HG02938 (cell line): ENCODE measurements around the gene TMEM54.

Experiments
- ATAC-seq: cut with Tn5 transposase; IDR thresholded peaks from one replicate; pipeline ENCODE4 v1.9.1; 2021; ENCODE audit warnings: mild to moderate bottlenecking, moderate library complexity; ENCODE audit not compliant: unreplicated experiment

The TMEM54 gene

DNA sequence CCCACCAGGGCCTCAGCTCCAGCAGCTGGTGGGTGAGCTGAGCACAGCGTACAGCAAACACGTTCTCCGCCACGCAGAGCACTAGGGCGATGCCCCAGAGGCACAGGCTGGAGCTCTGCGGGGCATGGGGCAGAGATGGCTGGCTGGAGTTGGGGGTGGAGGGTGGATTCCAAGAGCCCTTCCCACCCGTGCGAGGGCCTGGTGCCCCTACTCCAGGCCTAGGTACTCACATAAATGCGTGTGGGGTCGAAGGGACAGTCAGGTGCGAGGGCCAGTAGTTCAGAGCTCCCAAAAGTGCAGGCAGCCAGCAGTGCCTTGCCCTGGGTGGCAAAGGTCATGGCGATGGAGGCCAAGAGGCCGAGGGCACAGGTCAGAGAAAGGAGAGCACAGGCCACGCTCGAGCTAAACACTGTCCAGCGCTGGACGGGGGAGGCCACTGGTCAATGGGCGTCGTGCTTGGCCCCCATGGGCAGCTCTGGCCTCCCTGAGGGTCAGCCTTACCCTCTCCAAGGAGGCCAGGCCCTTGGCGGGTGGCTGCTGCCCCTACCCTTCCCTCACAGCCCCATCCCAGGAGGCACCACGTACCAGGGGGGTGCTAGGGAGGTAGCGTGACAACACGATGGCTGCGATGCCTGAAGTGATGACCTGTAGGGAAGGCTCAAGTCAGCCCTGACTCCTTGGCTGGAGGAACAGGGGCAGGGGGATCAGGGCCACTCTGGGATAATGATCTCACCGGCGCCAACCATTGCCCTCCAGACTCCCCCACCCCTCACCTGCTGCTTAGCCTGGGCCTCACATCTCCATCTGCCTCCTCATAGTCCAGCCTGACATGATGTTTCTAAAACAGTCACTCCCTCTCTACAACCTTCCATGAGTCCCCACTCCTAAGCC lies 5.6 kb downstream of the TMEM54 start:
- ATAC-seq = no peak

DNA sequence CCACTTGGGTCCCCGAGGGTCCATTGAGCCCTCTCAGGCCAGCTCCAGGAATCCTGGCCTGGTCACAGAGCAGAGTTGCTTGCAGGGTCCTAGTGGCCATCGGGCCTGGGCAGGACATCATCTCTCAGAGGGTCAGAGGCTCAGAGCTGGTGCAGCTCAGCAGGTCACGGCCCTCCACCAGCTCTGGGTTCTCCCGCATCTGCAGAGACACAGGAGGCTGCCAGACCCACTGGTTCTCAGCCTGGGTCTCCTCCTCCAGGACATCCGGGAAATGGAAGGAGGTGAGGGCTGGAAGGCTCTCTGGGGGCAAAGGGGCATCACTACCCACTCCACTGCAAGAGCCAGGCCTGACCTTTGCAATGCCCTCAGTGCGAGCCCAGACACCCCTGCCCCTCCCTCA lies 6.5 kb downstream of the TMEM54 start:
- no peak for ATAC-seq

DNA sequence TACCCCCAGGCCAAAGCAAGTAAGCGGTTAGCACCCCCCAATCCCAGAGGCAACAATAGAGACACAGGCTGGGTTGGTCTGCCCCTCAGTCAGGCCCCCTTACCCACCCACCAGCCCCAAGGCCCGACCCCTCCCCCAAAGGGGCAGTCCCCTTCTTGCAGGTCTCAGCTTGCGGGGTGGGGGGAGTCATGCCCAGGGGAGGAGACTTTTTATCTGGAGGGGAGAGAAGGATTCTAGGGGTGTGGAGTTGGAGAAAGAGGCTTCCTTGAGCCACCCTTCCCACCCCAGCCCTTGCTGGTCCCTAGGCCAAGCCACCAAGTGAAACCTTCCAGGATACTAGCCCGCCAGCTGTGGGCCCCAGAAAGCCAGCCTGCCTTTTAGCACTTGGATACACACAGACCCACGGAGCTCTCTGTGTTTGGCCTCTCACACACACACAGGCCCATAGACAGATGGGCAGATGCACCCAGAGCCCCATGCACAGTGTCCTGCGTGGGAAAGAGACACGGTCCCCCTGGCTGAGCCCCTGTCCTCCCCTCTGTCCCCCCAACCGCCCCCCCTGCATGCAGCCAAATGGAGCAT lies 7.1 kb downstream of the TMEM54 start:
- ATAC-seq = no peak

- no peak for ATAC-seq
Observed at GRCh38 chr1:32893198-32894018, 7.8 kb downstream of the TMEM54 start.

DNA sequence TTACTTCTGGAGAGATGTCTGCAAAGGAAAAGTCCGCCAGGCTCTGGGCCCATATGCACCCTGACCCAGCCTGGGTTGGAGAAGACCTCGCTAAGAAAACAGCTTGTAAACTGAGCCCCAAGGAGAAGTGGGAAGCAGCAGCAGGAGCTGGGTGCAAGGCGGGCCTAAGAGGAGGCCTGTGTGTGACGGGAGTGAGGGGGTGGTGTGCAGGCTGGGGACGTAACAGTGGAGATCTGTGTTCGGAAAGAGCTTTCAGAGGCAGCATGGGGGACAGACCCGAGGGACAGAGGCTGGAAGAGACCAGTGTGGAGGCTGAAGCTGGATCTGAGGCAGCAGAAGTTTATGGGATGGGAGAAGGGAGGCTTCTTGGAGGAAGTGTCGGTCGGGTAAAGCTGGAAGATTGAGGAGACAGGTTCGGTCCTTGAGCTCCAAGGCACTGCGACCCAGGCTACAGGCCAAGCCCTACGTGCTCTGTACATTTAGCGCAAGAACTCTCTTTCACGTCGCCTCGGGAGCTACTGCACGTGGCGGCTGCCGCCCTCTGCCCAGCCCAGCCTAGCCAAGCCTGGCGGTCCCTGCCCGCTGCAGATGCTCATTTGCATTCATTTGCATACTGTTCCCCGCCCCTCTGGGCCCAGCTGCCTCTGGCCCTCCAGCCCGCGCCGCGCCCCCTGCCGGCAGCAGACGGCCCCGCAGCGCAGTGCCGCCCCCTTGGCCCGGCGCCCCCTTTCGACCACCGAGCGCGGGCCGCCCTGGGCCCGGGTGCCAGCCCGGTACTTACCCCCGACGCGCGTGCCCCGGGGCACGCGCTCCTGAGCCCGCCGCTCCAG lies 8.6 kb downstream of the TMEM54 start:
- ATAC-seq = no peak

DNA sequence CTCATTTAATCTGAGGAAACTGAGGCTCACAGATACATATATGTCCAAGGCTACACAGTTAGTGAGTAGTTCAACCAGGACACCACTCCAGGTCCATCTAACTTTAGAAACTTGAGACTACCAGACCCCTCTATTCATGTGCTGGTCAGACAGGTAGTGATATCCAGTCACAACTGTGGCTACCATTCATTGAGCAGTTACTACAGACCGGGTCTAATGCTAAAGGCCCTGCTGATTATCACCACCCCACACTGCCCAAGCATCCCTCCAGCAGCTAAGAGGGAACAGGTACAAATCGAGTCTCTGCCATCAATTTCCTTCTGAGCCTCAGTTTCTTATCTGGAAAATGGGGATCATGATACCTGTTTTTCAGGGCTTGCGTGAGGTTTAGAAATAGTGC lies 9.6 kb downstream of the TMEM54 start:
- no peak for ATAC-seq

GRCh38 chr1:32891241-32891570 lies 10.0 kb downstream of the TMEM54 start:
- no peak for ATAC-seq

DNA sequence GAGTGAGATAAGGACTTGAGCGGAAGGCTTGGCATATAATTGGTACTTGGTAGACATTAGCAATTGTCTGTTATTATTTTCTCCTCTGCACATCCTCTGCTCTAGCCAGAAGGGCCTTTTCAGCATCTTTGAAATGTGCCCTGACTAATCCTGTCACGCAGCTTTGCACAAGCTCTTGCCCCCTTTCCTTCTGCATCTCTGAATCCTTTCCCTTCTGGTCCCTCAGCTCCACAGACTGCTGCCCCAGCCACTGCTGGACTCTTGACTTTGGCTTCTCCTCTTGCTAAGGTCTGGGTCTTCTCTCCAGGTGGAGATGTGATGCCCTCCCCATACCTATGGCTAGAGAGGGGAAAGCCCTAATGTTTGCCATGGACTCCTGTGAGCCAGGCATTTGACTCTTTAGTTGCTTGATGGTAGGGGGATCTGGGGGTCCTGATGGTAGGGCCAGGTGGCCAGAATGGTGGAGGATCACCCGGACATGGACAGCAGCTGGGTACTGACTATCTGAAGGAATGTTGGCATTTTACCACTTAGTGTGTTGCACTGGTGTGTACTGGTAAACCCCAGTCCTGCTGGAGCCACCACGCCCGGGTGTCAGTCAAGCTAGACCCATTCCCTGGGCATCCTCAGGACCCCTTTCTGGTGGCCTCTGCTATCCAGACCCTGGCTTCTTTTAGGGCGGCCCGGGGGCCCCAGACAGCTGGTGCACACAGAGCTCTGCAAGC lies 10.5 kb downstream of the TMEM54 start:
- ATAC-seq = no peak

GRCh38 chr1:32889731-32890278 lies 11.4 kb downstream of the TMEM54 start:
- ATAC-seq = no peak

GRCh38 chr1:32888677-32889420 lies 12.3 kb downstream of the TMEM54 start:
- ATAC-seq = no peak

- ATAC-seq = no peak
Observed at GRCh38 chr1:32888134-32888533, 13.1 kb downstream of the TMEM54 start.

GRCh38 chr1:32887623-32888022 lies 13.6 kb downstream of the TMEM54 start:
- no peak for ATAC-seq

DNA sequence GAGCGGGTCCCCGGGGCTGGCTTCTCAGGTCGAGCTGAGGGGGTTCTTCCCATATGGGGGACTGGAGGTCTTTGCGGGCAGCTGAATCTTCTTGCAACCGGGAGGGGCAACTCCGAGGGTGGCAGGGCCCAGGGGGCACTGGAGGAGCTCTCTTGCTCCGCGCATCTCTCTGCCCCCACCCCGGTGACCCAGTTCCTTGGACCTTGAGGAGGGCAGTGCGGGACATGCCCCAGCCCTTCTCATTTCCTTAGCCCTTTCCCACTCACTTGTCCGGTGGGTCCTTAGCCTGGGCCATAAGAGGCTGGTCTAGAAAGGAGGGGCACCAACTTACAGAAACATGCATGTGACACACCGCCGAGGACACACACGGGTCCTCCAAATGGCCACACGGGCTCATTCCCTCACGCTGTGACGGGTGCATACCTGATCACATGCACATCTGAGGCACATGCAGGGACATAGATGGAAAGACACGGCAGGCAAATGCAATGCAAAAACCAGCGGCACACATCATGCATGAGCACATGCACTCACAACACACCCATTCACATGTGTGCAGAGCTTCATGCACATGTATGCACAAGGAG lies 14.3 kb downstream of the TMEM54 start:
- ATAC-seq = no peak

DNA sequence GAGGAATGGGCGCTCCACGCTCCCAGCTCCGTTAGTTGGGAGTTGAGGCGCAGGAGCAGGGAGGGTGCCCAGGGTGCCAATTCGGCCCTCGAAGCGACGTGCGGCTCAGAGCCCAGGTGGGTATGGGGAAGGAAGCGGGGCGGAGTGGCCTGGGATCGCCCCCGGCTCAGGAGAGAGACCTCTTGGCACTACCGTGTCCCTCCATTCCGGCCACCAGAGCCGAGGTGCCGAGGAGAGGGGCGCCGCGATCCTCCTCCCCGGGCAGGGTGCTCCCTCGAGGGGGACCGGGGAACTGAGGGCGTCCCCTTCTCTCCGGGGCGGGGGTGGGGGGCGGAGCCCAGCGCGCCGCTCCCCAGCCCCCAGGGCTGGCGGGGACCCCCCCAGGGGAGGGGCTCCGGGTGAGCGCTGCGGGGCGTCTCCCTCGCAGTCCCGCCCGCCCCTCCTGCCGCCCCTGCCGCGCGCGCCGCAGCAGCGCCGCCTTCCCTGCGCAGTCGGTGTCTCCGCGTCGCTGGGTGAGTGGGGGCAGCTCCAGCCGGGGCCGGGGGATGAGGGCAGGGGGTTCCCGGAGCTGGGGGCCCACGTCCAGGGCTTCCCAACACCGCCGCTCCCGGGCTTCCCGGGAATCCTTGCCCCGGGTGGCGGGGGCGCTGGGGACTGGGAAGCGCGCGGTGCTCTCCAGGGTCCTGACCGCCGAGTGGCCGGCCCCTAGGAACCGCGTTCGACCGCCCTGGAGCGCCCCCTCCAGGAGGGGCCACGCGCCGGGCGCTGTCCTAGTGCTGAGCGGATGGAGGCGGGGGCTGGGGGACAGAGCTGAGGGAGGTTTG lies 15.0 kb downstream of the TMEM54 start, which contains the start of gene HPCA:
HPCA (plus strand) TSS at position 488 of the 824 bp plus-strand sequence. CDS start 2,408 bp downstream, outside the sequence.
- ATAC-seq = no peak

- ATAC-seq = no peak
Observed at GRCh38 chr1:32885676-32886003, 15.5 kb downstream of the TMEM54 start.

DNA sequence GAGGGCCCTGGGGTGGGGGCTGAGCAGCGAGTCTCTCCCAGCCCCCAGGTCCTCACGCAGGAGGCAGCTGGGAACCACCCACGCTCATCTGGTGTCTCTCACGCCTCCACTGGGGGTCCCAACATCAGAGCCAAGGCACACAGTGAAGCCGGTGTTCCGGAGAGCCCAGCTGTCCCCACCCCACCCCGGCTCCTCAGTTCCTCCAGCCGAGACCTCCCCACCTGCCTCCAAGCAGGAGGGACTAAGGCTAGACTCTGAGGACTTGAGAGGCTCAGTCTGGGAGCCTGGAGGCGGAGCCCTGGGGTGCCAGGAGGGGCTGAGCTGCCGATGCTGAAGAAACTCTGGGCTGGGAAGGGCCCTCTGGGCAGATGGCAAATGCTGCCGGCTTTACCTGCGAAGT lies 16.5 kb downstream of the TMEM54 start:
- ATAC-seq = no peak

DNA sequence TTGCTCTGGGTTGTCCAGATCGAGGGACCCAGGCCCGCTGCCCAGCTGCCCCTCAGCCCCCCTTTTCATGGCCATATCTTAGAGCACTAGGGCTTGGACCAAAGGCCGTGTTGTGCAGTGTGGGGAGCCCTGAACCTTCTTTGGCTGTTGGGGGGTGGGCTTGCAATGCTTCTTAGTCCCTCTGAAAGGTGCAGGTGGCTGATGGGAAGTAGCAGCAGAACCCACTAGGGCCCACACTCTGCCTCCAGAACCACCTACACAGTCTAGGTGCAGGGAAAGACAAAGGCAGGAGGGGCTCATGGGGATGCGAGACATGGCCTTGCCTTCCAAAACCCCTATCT lies 17.2 kb downstream of the TMEM54 start:
- no peak for ATAC-seq

DNA sequence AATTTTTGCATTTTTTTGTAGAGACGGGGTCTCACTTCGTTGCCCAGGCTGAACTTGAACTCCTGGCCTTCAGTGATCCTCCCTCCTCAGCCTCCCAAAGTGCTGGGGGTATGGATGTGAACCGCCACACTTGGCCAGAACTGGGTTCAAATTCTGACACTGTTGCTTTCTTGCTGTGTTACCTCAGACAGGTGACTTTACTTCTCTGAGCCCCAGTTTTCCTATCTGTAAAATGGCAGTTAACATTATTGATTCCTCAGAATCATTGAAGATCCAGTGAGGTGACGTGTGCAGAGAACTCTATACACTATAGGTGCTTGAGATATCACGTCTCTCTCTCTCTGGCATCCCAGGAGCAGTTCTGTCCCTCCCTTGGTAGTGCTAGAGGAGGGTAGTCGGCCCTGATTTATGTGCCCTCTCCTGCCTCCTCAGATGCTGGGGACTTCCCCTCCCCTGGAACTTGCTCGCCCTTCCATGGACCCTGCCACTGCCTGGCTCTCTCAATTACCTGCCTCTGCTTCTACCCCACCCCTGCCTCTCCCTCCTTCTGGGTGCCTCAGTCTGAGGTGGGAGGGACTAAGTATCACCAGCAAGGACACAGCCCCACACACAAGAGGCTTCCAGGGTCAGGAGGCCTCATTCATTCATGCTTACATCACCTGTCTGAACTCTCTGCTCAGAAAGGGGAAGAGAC lies 17.7 kb downstream of the TMEM54 start:
- no peak for ATAC-seq
